ENCODE measurements around the gene PLCXD1.

The PLCXD1 gene

DNA sequence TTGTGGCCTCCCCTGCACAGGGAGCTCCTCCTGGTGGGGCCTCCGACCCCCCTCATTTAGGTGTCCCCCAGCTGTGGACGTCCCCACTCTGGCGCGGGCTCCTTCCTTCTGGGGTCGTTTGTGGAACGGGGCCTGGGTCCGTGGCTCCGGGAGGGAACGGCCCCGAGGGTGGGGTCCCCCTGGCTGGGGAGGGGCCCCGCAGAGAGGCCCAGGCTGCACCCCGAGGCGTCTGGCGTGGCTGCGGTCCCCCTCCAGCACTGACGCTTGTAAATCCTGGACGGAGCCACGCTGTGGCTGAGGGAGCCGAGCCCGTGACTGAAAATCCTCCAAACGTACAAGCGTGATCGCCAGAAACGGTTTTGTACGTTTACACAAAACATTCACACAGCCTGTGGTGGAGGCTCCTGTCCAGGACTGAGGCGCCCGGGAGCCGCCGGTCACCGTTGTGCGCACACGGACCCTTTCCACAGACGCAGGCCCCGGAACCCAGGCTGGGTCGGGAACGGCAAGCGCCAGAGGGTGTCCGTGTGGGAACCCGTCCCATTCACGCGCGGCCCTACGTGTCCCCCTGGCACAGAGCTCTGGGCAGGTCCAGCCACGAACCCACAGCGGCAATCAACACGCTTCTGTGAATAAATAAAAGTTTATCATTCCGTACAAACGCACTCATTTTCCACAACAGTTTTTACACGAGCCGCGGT, 52.6 kb downstream of the PLCXD1 start:
- Histone ChIP-seq H3K4me3 (ENCODE audit: low read depth in 1 of 2, low read length in 2 of 2) (no peak overlapping the region), H3K4me2 (ENCODE audit: insufficient read depth, low read length) (no peak overlapping the region), H3K27me3 (ENCODE audit: insufficient read depth, low read length, poor library complexity) (no peaks in the 10 kb centered on the region), H3K9me3 (ENCODE audit: insufficient read depth, low read length, severe bottlenecking) (no peaks in the 10 kb centered on the region), H3K36me3 (ENCODE audit: insufficient read depth, low read length) (peaks cover 52% of the 10 kb centered on the region), H3K27ac (ENCODE audit: low read length) (no peak overlapping the region), H3K9ac (ENCODE audit: low read depth, low read length) (no peak overlapping the region), H3K79me2 (ENCODE audit: insufficient read depth, low read length) (no peaks in the 10 kb centered on the region), H3K4me1 (ENCODE audit: insufficient read depth, low read length) (no peaks in the 10 kb centered on the region), H4K20me1 (ENCODE audit: insufficient read depth, low read length) (peaks cover 7% of the 10 kb centered on the region), H2AFZ (ENCODE audit: low read depth, low read length) (no peak overlapping the region)
- ATAC-seq (ENCODE audit: insufficient read depth, low read depth), result no peak
- no peak for DNase-seq
- TF ChIP-seq, protein P1, sequence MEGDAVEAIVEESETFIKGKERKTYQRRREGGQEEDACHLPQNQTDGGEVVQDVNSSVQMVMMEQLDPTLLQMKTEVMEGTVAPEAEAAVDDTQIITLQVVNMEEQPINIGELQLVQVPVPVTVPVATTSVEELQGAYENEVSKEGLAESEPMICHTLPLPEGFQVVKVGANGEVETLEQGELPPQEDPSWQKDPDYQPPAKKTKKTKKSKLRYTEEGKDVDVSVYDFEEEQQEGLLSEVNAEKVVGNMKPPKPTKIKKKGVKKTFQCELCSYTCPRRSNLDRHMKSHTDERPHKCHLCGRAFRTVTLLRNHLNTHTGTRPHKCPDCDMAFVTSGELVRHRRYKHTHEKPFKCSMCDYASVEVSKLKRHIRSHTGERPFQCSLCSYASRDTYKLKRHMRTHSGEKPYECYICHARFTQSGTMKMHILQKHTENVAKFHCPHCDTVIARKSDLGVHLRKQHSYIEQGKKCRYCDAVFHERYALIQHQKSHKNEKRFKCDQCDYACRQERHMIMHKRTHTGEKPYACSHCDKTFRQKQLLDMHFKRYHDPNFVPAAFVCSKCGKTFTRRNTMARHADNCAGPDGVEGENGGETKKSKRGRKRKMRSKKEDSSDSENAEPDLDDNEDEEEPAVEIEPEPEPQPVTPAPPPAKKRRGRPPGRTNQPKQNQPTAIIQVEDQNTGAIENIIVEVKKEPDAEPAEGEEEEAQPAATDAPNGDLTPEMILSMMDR (IDR thresholded peaks at IDR 0.05; ENCODE audit: borderline replicate concordance, extremely low read depth, low read length, poor library complexity, severe bottlenecking), result no peak
- no peak for TF ChIP-seq EZH2 (IDR thresholded peaks at IDR 0.05; ENCODE audit: borderline replicate concordance, low read depth, low read length, severe bottlenecking)

DNA sequence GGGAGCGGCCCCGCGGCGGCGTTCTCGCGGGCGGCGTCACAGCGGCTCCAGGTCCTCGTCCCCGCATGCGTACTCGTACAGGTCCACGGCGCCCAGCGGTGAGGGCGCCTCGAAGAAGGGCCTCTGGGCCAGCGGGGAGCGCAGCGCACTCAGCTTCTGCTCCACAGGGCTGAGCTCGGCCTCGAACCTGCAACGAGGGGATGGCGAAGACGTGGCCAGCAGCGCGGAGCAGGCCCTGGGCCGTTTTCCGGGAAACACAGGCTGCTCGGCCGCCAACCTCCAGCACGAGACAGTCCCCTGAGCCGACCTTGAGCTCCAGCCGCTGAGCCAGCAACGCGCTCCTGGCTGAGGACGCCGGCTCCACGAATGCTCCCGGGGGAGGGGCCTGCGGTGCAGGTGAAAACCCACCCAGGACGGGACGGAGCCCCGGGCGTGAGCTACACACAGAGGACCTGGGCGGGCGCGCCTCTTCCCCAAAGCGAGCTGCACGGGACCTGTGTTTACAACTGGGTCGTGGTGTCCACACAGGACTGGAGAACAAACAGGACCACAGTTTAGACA, 53.2 kb downstream of the PLCXD1 start:
- Histone ChIP-seq H3K9ac (ENCODE audit: low read depth, low read length) (no peak overlapping the region), H3K4me2 (ENCODE audit: insufficient read depth, low read length) (no peak overlapping the region), H4K20me1 (ENCODE audit: insufficient read depth, low read length) (peaks cover 7% of the 10 kb centered on the region), H3K79me2 (ENCODE audit: insufficient read depth, low read length) (no peaks in the 10 kb centered on the region), H3K27me3 (ENCODE audit: insufficient read depth, low read length, poor library complexity) (no peaks in the 10 kb centered on the region), H3K27ac (ENCODE audit: low read length) (no peak overlapping the region), H3K4me1 (ENCODE audit: insufficient read depth, low read length) (no peaks in the 10 kb centered on the region), H3K36me3 (ENCODE audit: insufficient read depth, low read length) (peaks cover 56% of the 10 kb centered on the region), H3K9me3 (ENCODE audit: insufficient read depth, low read length, severe bottlenecking) (no peaks in the 10 kb centered on the region), H2AFZ (ENCODE audit: low read depth, low read length) (no peak overlapping the region), H3K4me3 (ENCODE audit: low read depth in 1 of 2, low read length in 2 of 2) (no peak overlapping the region)
- ATAC-seq (ENCODE audit: insufficient read depth, low read depth) (no peak), DNase-seq (no peak)
- TF ChIP-seq, protein P1 (IDR thresholded peaks at IDR 0.05; ENCODE audit: borderline replicate concordance, extremely low read depth, low read length, poor library complexity, severe bottlenecking), result no peak
- TF ChIP-seq EZH2 (IDR thresholded peaks at IDR 0.05; ENCODE audit: borderline replicate concordance, low read depth, low read length, severe bottlenecking), result no peak

DNA sequence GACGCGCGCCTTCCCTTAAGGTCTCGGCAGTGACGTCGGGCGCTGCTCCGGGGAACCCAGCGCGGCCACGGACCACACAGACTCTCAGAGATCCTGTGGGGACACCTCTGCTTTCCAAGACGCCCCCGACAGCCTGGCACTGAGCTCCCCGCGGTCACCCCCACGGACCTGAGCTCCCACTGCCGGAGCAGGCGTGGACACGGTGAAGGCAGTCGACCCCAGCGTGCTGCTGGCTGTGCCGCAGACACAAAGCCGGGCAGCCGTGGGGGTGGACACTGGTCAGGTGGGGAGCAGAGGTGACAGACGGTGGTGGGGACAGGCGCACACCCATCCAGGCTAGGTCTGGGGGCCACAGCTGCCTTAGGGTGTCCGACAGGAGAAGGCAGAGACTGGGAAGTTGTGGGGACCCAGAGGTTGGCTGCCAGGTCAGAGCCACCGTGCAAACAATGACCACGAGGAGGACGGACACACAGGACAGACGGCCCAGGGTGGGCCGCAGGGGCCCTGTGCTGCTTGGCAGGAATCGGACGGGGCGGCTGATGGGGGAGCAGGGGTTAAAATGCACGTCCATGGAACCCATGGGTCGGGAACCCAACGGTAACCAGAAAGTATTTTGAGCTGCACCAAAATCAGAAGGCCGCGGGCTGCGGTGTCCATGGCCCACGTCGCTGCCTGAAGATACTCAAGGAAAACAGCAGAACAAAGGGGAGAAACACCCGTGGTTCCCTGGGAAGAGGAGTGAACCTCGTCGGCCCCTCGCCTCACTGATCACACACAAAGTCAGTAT, 54.0 kb downstream of the PLCXD1 start:
- Histone ChIP-seq H3K27ac (ENCODE audit: low read length) (no peak overlapping the region), H3K4me1 (ENCODE audit: insufficient read depth, low read length) (no peaks in the 10 kb centered on the region), H3K4me2 (ENCODE audit: insufficient read depth, low read length) (no peak overlapping the region), H3K27me3 (ENCODE audit: insufficient read depth, low read length, poor library complexity) (no peaks in the 10 kb centered on the region), H3K79me2 (ENCODE audit: insufficient read depth, low read length) (no peaks in the 10 kb centered on the region), H3K9me3 (ENCODE audit: insufficient read depth, low read length, severe bottlenecking) (no peaks in the 10 kb centered on the region), H2AFZ (ENCODE audit: low read depth, low read length) (no peak overlapping the region), H3K36me3 (ENCODE audit: insufficient read depth, low read length) (peaks cover 56% of the 10 kb centered on the region), H3K4me3 (ENCODE audit: low read depth in 1 of 2, low read length in 2 of 2) (no peak overlapping the region), H4K20me1 (ENCODE audit: insufficient read depth, low read length) (peaks cover 7% of the 10 kb centered on the region), H3K9ac (ENCODE audit: low read depth, low read length) (no peak overlapping the region)
- TF ChIP-seq, protein P1 (IDR thresholded peaks at IDR 0.05; ENCODE audit: borderline replicate concordance, extremely low read depth, low read length, poor library complexity, severe bottlenecking), result no peak
- no peak for TF ChIP-seq EZH2 (IDR thresholded peaks at IDR 0.05; ENCODE audit: borderline replicate concordance, low read depth, low read length, severe bottlenecking)
- ATAC-seq (ENCODE audit: insufficient read depth, low read depth), result no peak
- no peak for DNase-seq

All from DND-41 (cell line).